GM12874 (cell line): ENCODE results near the gene PARVB.

ENCODE experiments used
- TF ChIP-seq, protein P1 (sequence below): IDR thresholded peaks from 2 replicates; pipeline ENCODE4 v1.5.1; 2011; ENCODE audit warnings: low read depth, mild to moderate bottlenecking, control low read depth, low read length, moderate library complexity; ENCODE audit not compliant: insufficient read depth

The PARVB gene

DNA sequence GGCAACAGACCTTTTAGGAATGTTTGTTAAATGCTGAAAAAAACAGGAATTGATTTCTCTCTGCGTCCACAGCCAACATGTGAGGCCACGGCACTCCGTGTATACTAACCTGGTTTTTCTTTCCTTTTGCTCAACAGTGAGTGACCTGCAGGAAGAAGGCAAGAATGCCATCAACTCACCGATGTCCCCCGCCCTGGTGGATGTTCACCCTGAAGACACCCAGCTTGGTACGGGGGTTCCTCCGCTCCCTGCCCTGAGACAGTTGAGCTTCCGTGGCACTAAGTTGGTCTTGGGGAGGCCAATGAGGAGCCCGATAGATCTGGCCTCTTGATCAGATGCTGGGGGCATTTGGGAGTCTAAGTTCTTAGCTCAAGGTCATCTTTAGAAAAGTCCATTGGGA lies 69.7 kb downstream of the PARVB start:
- TF ChIP-seq, protein P1, sequence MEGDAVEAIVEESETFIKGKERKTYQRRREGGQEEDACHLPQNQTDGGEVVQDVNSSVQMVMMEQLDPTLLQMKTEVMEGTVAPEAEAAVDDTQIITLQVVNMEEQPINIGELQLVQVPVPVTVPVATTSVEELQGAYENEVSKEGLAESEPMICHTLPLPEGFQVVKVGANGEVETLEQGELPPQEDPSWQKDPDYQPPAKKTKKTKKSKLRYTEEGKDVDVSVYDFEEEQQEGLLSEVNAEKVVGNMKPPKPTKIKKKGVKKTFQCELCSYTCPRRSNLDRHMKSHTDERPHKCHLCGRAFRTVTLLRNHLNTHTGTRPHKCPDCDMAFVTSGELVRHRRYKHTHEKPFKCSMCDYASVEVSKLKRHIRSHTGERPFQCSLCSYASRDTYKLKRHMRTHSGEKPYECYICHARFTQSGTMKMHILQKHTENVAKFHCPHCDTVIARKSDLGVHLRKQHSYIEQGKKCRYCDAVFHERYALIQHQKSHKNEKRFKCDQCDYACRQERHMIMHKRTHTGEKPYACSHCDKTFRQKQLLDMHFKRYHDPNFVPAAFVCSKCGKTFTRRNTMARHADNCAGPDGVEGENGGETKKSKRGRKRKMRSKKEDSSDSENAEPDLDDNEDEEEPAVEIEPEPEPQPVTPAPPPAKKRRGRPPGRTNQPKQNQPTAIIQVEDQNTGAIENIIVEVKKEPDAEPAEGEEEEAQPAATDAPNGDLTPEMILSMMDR = no peak

DNA sequence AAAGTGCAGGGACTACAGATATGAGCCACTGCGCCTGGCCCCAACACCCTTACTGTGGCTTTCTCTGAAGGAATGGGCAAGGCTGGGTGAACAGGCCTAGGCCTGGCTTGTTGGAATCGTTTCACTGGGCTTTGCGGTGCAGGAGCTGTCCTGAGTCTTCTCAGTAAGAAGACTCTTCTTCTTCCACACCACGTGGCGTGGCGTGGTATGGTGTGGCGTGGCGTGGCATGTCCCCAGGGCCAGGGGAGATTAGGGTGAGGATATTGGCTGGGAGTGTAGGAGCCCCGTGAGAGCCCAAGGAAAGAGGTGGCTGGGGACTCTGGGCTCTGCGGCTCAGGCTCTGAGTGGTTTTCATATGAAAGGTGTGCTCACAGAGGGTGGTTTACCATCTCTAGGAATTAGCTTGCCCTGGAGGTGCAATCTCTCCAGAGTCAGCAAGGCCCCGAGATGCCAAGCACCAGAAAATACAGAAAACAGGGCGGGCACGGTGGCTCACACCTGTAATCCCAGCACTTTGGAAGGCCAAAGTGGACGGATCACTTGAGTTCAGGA lies 70.7 kb downstream of the PARVB start:
- TF ChIP-seq, protein P1 = no peak

DNA sequence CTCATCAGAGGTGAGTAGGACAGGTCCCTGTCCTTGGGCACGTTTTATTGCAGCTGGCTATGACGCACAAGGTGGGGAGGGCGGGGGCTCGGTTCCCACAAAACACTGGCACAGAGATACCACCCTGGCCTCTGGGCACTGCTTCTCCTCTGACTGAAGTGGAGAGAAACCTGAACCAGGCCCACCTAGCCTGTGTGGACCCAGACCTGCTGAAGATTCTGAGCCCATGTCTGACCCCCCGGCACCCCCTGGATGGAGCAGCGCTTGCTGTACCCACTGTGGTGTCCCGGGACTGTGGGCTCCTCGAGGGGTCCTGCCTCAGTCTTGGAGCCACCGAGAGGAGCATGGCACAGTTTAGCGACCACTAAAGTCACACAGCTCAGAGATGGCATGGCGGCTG lies 72.6 kb downstream of the PARVB start:
- TF ChIP-seq, protein P1 = no peak

DNA sequence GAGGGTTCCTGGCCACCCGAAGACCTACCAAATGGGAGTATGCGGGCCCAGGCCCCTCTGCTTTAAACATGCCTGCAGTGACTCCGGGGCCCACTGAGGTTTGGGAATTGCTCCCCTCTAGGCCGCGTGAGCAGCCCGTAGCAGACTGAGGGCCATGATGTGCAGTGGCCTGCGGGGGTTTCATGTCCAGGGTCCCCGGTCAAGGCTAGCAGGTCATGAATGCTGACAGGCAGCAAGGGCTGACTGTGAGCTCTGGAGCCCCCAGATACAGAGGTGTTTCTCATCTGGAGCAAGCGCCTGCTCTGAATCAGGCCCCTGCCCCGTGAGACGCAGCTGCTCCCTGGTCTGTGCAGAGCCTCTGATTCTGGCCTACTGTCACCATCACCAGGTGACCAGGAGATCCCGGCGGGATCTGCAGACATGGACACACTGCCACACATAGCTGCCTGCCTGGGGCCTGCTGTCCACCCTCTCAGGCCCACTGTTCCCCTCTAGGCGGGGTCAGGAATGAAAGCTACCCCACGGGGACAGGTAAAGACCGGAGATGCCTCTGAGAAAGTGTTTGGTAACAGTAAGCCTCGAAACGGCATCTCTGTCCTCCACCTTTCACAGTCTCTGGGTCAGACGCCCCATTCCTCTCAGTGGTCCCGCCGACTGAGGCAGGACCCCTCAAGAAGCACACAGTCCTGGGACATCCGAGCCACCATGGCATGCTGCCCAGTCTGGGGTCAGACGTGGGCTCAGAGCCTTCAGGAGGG lies 73.3 kb downstream of the PARVB start:
- TF ChIP-seq, protein P1 = no peak

DNA sequence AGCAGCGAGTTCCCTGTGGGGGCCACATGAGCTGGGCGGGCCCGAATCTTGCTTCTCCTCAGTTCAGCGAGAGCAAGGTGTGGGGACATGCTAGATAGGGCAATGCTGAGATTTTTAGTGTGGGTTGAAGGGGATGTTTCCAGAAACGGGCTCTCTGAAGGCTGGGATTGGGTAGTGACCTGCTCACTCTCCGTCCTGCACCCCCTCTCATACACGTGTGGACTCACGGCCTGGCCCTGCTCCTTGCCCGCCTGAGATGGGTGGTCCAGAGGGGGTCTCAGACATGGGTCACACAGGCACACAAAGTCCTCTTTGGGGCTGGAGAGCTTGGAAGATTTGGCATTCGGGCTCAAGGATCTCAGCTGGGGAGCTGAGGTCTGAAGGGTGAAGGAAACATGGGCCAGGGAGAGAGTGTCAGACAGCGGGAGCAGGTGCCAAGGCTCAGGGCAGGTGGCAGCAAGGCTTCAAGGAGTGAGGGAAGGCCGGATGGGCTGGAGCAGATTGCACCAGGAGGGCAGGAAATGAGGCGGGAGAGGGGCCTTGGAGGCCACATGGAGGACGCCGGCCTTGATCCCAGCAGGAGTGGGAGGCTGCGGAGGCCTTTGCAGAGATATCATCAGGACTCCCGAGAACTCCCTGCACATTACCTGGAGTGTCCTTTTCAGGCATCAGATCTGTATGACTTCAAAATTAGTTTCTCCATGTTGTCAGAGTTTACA lies 74.1 kb downstream of the PARVB start:
- TF ChIP-seq, protein P1 = no peak

DNA sequence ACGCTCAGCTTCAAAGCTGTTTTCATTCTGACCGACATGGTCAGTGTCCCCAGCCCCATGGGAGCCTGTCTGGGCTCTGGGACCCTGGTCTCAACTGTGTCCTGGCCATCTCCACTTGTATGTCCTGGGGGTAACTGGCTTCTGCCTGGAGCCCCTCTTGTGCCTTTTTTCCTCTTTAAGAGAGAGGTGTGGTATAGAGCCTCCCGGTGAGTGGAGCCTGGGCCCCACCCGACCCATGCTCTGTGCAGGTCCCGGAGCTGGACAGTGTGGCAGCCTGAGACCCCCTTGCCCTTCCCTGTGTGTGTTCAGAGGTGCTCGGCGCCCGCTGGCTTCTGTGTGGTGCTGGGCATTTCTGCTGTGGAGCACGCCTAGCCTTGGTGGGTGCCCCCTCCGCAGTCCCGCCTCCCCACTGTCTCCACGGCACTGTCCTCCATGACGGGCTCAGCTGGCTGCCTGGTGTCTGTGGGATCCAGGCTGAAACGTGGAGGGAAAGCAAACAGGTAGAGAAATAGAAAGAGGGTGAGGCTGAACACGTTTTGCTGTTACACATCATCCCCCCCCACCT lies 74.9 kb downstream of the PARVB start:
- TF ChIP-seq, protein P1 = no peak

DNA sequence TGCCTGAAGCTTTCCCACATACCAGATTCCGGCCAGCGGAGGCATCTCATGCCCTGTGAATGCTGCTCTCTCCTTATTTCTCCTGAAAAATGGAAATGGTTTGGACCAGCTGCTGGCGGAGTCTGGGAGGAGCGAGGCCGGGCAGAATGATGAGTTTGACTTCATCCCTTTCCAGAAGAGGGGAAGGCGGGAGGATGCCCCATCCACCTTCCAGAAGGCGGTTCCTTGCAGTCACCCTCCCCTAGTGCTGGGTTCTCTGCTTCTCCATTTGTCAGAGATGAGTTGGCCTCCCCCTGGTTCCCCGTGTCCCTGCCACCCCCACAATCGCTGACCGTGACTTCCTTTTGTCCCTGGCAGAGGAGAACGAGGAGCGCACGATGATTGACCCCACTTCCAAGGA lies 75.6 kb downstream of the PARVB start:
- TF ChIP-seq, protein P1 = no peak
